Naive thymus-derived CD4-positive, alpha-beta T cell (primary cell): ENCODE results near the gene NELFB. TPM values are rescaled to one million over a fixed set of nuclear protein-coding genes. Genes with fewer than 3 reads are reported as not detected.
A peak's percentile ranks its signal among the peaks of the same experiment; 100 is the strongest.

ENCODE experiments used
- ATAC-seq: fragments of 150-1000 bp; cut with Tn5 transposase; 2 replicates; pipeline ENCODE4 v1.10.0; 2021; ENCODE audit warnings: mild to moderate bottlenecking, moderate library complexity
- CTCF ChIA-PET: fragments of 350-600 bp; sonication (Branson Sonifier 250); formaldehyde crosslinking; loops from one replicate; lab custom pipeline; 2021; ENCODE audit warnings: antibody characterized with exemption; lab: Charles Lee
- POLR2A ChIA-PET: fragments of 350-600 bp; sonication (Branson Sonifier 250); formaldehyde crosslinking; loops from one replicate; lab custom pipeline; 2021; ENCODE audit warnings: antibody characterized with exemption, inconsistent platforms; lab: Charles Lee
- DNase-seq, 9 donors: peaks; one replicate each; pipeline versions ENCODE4 v3.0.0 to v3.0.0-alpha.2; 2020 to 2022; ENCODE audit warnings: mixed read lengths in 1 of 9
- H3K27ac ChIP-seq: one replicate; pipeline ENCODE4 v1.7.0; 2013; ENCODE audit warnings: mild to moderate bottlenecking, low read depth, low read length, moderate library complexity
- H3K27me3 ChIP-seq, 2 donors: one replicate each; pipeline ENCODE4 v1.7.0; 2013; ENCODE audit warnings: low read length in 2 of 2, mild to moderate bottlenecking in 2 of 2, moderate library complexity in 2 of 2; ENCODE audit not compliant: control insufficient read depth in 2 of 2, insufficient read depth in 2 of 2
- H3K36me3 ChIP-seq, 3 experiments: 1 replicate in 2 of 3; 2 replicates in 1 of 3; pipeline ENCODE4 v1.7.0; 2013; ENCODE audit warnings: low read length in 3 of 3, mild to moderate bottlenecking in 3 of 3, moderate library complexity in 1 of 3; ENCODE audit not compliant: insufficient read depth in 3 of 3, control insufficient read depth in 2 of 3
- H3K4me1 ChIP-seq, 2 donors: one replicate each; pipeline ENCODE4 v1.7.0; 2013; ENCODE audit warnings: low read length in 2 of 2, mild to moderate bottlenecking in 2 of 2, moderate library complexity in 1 of 2; ENCODE audit not compliant: control insufficient read depth in 2 of 2, insufficient read depth in 2 of 2
- H3K4me3 ChIP-seq: 2 replicates; pipeline ENCODE4 v1.7.0; 2013; ENCODE audit warnings: mild to moderate bottlenecking, low read length
- H3K9me3 ChIP-seq, 3 experiments: 1 replicate in 2 of 3; 2 replicates in 1 of 3; pipeline ENCODE4 v1.7.0; 2013; ENCODE audit warnings: low read length in 3 of 3; ENCODE audit not compliant: control insufficient read depth in 2 of 3
- H3K27ac Mint-ChIP-seq, 9 donors: one replicate each; pipeline ENCODE4 v1.8.0; 2020 to 2022; ENCODE audit warnings: mixed read lengths in 9 of 9, mild to moderate bottlenecking in 8 of 9, moderate library complexity in 5 of 9, inconsistent platforms in 2 of 9
- H3K27me3 Mint-ChIP-seq, 5 donors: one replicate each; pipeline ENCODE4 v1.8.0; 2021 to 2022; ENCODE audit warnings: mixed read lengths in 5 of 5, mild to moderate bottlenecking in 1 of 5
- H3K36me3 Mint-ChIP-seq, 5 donors: one replicate each; pipeline ENCODE4 v1.8.0; 2020 to 2022; ENCODE audit warnings: mixed read lengths in 5 of 5, mild to moderate bottlenecking in 3 of 5, inconsistent platforms in 1 of 5
- H3K4me1 Mint-ChIP-seq, 7 donors: one replicate each; pipeline ENCODE4 v1.8.0; 2020 to 2022; ENCODE audit warnings: mixed read lengths in 7 of 7, mild to moderate bottlenecking in 3 of 7, inconsistent platforms in 1 of 7
- H3K4me3 Mint-ChIP-seq, 10 donors: one replicate each; pipeline ENCODE4 v1.8.0; 2020 to 2022; ENCODE audit warnings: mild to moderate bottlenecking in 10 of 10, mixed read lengths in 10 of 10, moderate library complexity in 6 of 10, inconsistent platforms in 2 of 10
- H3K9me3 Mint-ChIP-seq, 11 donors: one replicate each; pipeline ENCODE4 v1.8.0; 2020 to 2022; ENCODE audit warnings: mixed read lengths in 11 of 11, mild to moderate bottlenecking in 4 of 11, inconsistent platforms in 1 of 11, moderate library complexity in 1 of 11
- intact Hi-C, 2 donors: fragments of 100-400 bp; cut with micrococcal nuclease; formaldehyde crosslinking; loops; one replicate each; pipeline ENCODE4 v1.15.1; 2023
- polyA plus RNA-seq, 2 donors: library from polyadenylated mRNA; unstranded; fragments of 300-500 nt; fragmentation: Illumina TruSeq; gene quantifications; one replicate each; pipeline ENCODE4 v1.2.3, GENCODE V29; 2021
- total RNA-seq, 6 experiments: library from RNA in 5 of 6; stranded (reverse) in 5 of 6; gene quantifications; 1 replicate in 5 of 6; 2 replicates in 1 of 6; pipeline ENCODE4 v1.2.3 and lab custom pipeline; 2021 to 2026

NELFB gene
- total and polyA plus RNA-seq, 7 experiments from 2014 or later = 22.9 to 64.2 (median 38.9) TPM

DNA sequence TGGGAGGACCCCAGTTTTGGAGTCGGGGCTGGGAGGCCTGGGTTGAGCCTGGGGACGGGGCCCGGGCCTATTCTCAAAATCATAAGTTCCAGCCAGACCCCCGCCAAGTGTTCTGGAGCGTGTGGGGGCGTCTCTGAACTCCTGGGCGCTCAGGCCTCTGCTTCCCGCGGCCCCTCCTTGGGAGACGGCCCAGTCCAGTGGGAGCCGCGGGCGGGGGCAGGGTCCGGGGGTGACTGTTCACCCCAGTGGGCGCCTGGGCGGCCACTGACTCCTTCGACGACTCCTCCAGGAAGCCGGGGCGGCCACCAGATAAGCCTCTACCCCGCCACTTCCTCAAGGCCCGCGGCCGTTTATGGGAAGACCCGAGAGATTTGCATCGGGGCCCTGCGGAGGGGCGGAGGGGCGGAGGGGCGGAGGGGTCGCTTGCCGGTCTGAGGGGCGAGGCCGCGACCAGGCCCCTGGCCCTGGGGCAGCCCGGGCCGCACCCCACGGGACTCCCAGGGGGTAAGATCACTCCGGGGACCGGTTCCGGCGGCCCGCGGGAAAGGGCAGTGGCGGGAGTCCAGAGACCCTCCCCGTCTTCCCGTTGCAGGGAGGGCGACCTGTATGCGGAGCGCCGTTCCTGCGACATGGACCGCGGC is 23.1 kb downstream of the NELFB start:
- Histone ChIP-seq H3K4me3 (peak overlapping the region; percentile 43), H3K9me3 (no peaks in the 10 kb centered on the region), H3K4me1 (peaks cover 0 to 14% of the 10 kb centered on the region in 2 donors), H3K27ac (peak overlapping the region; percentile 41), H3K36me3 (peaks cover 0 to 5% (median 0%) of the 10 kb centered on the region in 3 experiments), H3K27me3 (no peaks in the 10 kb centered on the region)
- H3K27me3 Mint-ChIP-seq = peaks cover 0 to 4% (median 0%) of the 10 kb centered on the region in 5 donors
- peak in 1 of 9 donors; percentile 28 for DNase-seq
- peaks cover 6 to 25% (median 15%) of the 10 kb centered on the region in 7 donors for H3K4me1 Mint-ChIP-seq
- H3K36me3 Mint-ChIP-seq = peaks cover 0 to 6% (median 3%) of the 10 kb centered on the region in 5 donors
- H3K9me3 Mint-ChIP-seq = no peaks in the 10 kb centered on the region
- intact Hi-C loops = no loop called here
- ATAC-seq = peak; percentile 19
- POLR2A ChIA-PET = interaction anchor here (0.5 kb wide), 1 partner anchor 797 kb away, joined by 3 read pairs; no protein-coding TSS in a partner anchor
- peak overlapping the region in 1 of 9 donors; percentile 87 for H3K27ac Mint-ChIP-seq
- peak overlapping the region in 6 of 10 donors; percentile 54 to 89 (median 68) for H3K4me3 Mint-ChIP-seq
- CTCF ChIA-PET = no interaction called here

DNA sequence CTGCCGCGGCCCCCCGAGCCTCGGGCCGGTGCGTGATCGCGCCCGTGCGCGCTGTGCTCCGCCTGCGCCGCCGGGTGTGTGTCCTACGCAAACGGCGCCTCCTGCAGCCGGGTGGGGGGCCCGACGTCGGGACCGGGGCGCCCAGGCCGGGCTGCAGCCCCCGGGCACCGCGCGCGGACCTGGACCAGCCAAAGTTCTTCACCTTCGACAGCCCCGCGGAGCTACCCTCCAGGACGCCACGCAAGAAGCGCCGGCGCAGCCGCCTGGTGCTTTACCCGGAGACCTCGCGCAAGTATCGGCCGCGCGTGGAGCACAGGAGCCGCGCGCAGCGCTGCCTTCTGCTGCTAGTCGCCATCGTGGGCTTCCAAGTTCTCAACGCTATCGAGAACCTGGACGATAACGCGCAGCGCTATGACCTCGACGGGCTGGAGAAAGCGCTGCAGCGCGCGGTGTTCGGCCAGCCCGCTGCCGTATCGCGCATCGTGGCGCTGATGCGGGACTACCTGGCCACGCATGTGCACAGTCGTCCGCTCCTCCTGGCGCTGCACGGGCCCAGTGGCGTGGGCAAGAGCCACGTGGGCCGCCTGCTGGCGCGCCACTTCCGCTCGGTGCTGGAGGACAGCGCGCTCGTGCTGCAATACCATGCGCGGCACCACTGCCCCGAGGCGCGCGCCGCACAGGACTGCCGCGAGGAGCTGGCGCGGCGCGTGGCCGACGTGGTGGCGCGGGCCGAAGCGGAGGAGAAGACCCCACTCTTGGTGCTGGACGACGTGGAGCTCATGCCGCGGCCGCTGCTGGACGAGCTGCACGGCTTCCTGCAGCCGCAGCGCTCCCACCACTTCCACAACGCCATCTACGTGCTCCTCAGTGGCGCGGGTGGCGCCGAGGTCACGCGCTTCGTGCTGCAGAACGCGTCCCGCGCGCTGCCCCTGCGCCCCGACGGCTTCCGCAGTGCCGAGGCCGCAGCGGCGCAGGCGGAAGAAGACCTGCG is 23.9 kb downstream of the NELFB start:
- intact Hi-C loops = no loop called here
- Mint-ChIP-seq H3K27me3 (peaks cover 0 to 4% (median 0%) of the 10 kb centered on the region in 5 donors), H3K27ac (no peak overlapping the region), H3K4me1 (peaks cover 6 to 25% (median 15%) of the 10 kb centered on the region in 7 donors), H3K36me3 (peaks cover 0 to 4% (median 0%) of the 10 kb centered on the region in 5 donors), H3K9me3 (no peaks in the 10 kb centered on the region), H3K4me3 (no peak overlapping the region)
- DNase-seq (no peak), ATAC-seq (no peak)
- Histone ChIP-seq H3K4me3 (no peak overlapping the region), H3K36me3 (no peaks in the 10 kb centered on the region), H3K27me3 (no peaks in the 10 kb centered on the region), H3K9me3 (no peaks in the 10 kb centered on the region), H3K27ac (no peak overlapping the region), H3K4me1 (peaks cover 0 to 14% of the 10 kb centered on the region in 2 donors)
- ChIA-PET CTCF (no interaction called here), POLR2A (no interaction called here)

- intact Hi-C loops = no loop called here
- no peaks in the 10 kb centered on the region for H3K9me3 ChIP-seq
- peaks cover 0 to 4% (median 0%) of the 10 kb centered on the region in 5 donors for H3K27me3 Mint-ChIP-seq
- POLR2A ChIA-PET = no interaction called here
- H3K36me3 Mint-ChIP-seq = peaks cover 0 to 3% (median 0%) of the 10 kb centered on the region in 5 donors
- CTCF ChIA-PET = no interaction called here
- H3K4me1 Mint-ChIP-seq = peaks cover 6 to 22% (median 15%) of the 10 kb centered on the region in 7 donors
- no peak for DNase-seq
- H3K9me3 Mint-ChIP-seq = no peaks in the 10 kb centered on the region
- H3K27me3 ChIP-seq = no peaks in the 10 kb centered on the region
- H3K4me3 ChIP-seq = no peak overlapping the region
- H3K4me1 ChIP-seq = peaks cover 0 to 14% of the 10 kb centered on the region in 2 donors
- no peak for ATAC-seq
- H3K27ac Mint-ChIP-seq = no peak overlapping the region
- no peak overlapping the region for H3K4me3 Mint-ChIP-seq
- no peak overlapping the region for H3K27ac ChIP-seq
- H3K36me3 ChIP-seq = no peaks in the 10 kb centered on the region
Measured at GRCh38 chr9:137279741-137280473, 24.8 kb downstream of the NELFB start.

GRCh38 chr9:137280474-137281344 is 25.6 kb downstream of the NELFB start:
- Mint-ChIP-seq H3K9me3 (peaks cover 0 to 4% (median 0%) of the 10 kb centered on the region in 11 donors), H3K4me1 (peaks cover 4 to 19% (median 12%) of the 10 kb centered on the region in 7 donors), H3K36me3 (peaks cover 0 to 3% (median 0%) of the 10 kb centered on the region in 5 donors), H3K27me3 (peaks cover 0 to 4% (median 0%) of the 10 kb centered on the region in 5 donors), H3K4me3 (peak overlapping the region in 1 of 10 donors; percentile 29), H3K27ac (no peak overlapping the region)
- Histone ChIP-seq H3K4me3 (no peak overlapping the region), H3K36me3 (no peaks in the 10 kb centered on the region), H3K4me1 (peaks cover 0 to 14% of the 10 kb centered on the region in 2 donors), H3K27me3 (no peaks in the 10 kb centered on the region), H3K9me3 (no peaks in the 10 kb centered on the region), H3K27ac (no peak overlapping the region)
- intact Hi-C loops = no loop called here
- no peak for ATAC-seq
- ChIA-PET POLR2A (no interaction called here), CTCF (no interaction called here)
- DNase-seq = peak in 1 of 9 donors; percentile 36

- H3K27ac Mint-ChIP-seq = no peak overlapping the region
- peaks cover 4 to 16% (median 9%) of the 10 kb centered on the region in 7 donors for H3K4me1 Mint-ChIP-seq
- Histone ChIP-seq H3K9me3 (no peaks in the 10 kb centered on the region), H3K27ac (no peak overlapping the region), H3K27me3 (no peaks in the 10 kb centered on the region), H3K36me3 (no peaks in the 10 kb centered on the region), H3K4me3 (no peak overlapping the region), H3K4me1 (peaks cover 0 to 14% of the 10 kb centered on the region in 2 donors)
- CTCF ChIA-PET = no interaction called here
- peaks cover 0 to 4% (median 0%) of the 10 kb centered on the region in 11 donors for H3K9me3 Mint-ChIP-seq
- peaks cover 0 to 4% (median 0%) of the 10 kb centered on the region in 5 donors for H3K27me3 Mint-ChIP-seq
- no peak for ATAC-seq
- intact Hi-C loops = no loop called here
- peaks cover 0 to 3% (median 0%) of the 10 kb centered on the region in 5 donors for H3K36me3 Mint-ChIP-seq
- no peak for DNase-seq
- no peak overlapping the region for H3K4me3 Mint-ChIP-seq
- POLR2A ChIA-PET = no interaction called here
Measured at GRCh38 chr9:137281345-137282116, 26.4 kb downstream of the NELFB start.
